HG03108 (cell line): ENCODE measurements around the gene PRSS48.
"Not testable (repeated sequence)": the region's sequence is repeated elsewhere in the genome, so short reads cannot be mapped to it uniquely, and the experiment has no call there.

Source experiments
- ATAC-seq: cut with Tn5 transposase; IDR thresholded peaks from one replicate; pipeline ENCODE4 v1.9.1; 2021; ENCODE audit warnings: moderate library complexity; ENCODE audit not compliant: unreplicated experiment

Gene PRSS48

GRCh38 chr4:151260526-151260925 is 16.4 kb upstream of the PRSS48 start:
- ATAC-seq: no peak

GRCh38 chr4:151263455-151263854 is 13.5 kb upstream of the PRSS48 start:
- ATAC-seq: no peak

- ATAC-seq: no peak
Measured at GRCh38 chr4:151266497-151266896, 10.5 kb upstream of the PRSS48 start.

GRCh38 chr4:151267104-151267503 is 9.9 kb upstream of the PRSS48 start:
- ATAC-seq: no peak

- no peak for ATAC-seq
Measured at GRCh38 chr4:151267822-151268535, 9.0 kb upstream of the PRSS48 start.

- ATAC-seq: not testable (repeated sequence)
Measured at GRCh38 chr4:151268905-151269304, 8.1 kb upstream of the PRSS48 start.

GRCh38 chr4:151284534-151285245 is 7.7 kb downstream of the PRSS48 start:
- no peak for ATAC-seq

GRCh38 chr4:151287409-151287808 is 10.4 kb downstream of the PRSS48 start:
- ATAC-seq: no peak

GRCh38 chr4:151291485-151291884 is 14.5 kb downstream of the PRSS48 start:
- ATAC-seq: no peak

GRCh38 chr4:151292038-151292437 is 15.1 kb downstream of the PRSS48 start:
- ATAC-seq: no peak

- no peak for ATAC-seq
Measured at GRCh38 chr4:151294833-151295496, 18.0 kb downstream of the PRSS48 start.

GRCh38 chr4:151296227-151296626 is 19.3 kb downstream of the PRSS48 start:
- no peak for ATAC-seq

GRCh38 chr4:151297170-151297569 is 20.2 kb downstream of the PRSS48 start:
- ATAC-seq: no peak

- no peak for ATAC-seq
Measured at GRCh38 chr4:151302432-151302831, 25.5 kb downstream of the PRSS48 start.

GRCh38 chr4:151304226-151304625 is 27.3 kb downstream of the PRSS48 start:
- no peak for ATAC-seq

- ATAC-seq: peak; percentile 72
Measured at GRCh38 chr4:151304755-151305154, 27.8 kb downstream of the PRSS48 start.

- ATAC-seq: no peak
Measured at GRCh38 chr4:151310124-151310728, 33.3 kb downstream of the PRSS48 start.

GRCh38 chr4:151313306-151314009 is 36.5 kb downstream of the PRSS48 start:
- no peak for ATAC-seq

GRCh38 chr4:151314010-151314355 is 37.0 kb downstream of the PRSS48 start:
- no peak for ATAC-seq

GRCh38 chr4:151314479-151314878 is 37.5 kb downstream of the PRSS48 start:
- no peak for ATAC-seq
